UCSD-AML1 (cell line): ENCODE results near the gene DROSHA.

ENCODE experiments used
- DNase-seq: peaks from one replicate; lab custom pipeline; 2025; ENCODE audit not compliant: unreplicated experiment; lab: John Stamatoyannopoulos, UW

DROSHA gene

GRCh38 chr5:31523041-31523440 is 8.9 kb downstream of the DROSHA start:
- no peak for DNase-seq

DNA sequence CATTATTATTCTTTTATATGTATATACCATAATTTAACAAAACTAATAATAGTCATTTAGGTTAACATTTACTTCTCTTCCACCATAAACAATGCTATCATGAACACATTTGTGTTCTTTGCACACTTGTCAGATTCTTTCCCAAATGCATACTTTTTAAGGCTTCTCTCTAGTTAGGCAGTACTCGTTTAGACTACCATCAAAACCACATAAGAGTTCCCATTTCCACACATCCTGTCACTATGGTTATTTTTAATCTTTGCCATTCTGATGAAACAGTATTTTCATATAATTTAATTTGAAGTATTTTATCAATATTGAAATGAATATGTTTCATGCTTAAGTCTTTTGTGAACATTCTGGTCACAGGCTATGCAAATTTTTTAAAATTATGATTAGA is 15.1 kb downstream of the DROSHA start:
- DNase-seq = no peak

DNA sequence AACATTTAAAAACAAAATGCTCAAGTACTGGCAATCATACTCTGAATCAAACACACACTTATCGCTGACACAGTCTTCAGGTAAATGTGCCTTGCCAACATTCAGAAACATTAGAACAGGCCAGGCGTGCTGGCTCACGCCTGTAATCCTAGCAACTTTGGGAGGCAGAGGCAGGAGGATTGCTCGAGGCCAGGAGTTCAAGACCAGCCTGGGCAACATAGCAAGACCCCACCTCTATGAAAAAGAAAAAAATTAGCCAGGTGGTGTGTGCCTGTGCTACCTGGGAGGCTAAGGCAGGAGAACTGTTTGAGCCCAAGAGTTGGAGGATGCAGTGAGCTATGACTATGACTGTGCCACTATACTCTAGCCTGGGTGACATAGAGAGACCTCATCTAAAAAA is 20.6 kb downstream of the DROSHA start:
- DNase-seq = no peak

GRCh38 chr5:31504529-31504928 is 27.4 kb downstream of the DROSHA start:
- no peak for DNase-seq

DNA sequence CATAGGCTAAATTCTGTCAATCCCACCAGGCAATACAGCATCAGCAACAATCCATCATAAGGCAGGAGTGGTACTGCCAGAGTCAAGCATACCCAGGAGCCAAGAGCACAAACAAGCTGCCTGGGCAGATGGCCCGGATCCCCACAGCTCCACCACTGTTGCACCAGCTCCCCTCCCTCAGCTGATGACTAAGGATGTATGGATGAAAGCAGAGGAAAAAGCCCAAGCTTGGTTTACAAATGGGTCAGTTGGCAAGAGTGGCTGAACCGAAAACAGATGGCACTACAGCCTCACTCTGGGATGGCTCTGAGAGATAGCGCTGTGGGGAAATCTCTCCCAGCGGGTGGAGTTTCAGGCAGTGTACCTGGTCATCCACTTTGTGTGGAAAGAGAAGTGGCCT is 29.4 kb downstream of the DROSHA start:
- DNase-seq = no peak

DNA sequence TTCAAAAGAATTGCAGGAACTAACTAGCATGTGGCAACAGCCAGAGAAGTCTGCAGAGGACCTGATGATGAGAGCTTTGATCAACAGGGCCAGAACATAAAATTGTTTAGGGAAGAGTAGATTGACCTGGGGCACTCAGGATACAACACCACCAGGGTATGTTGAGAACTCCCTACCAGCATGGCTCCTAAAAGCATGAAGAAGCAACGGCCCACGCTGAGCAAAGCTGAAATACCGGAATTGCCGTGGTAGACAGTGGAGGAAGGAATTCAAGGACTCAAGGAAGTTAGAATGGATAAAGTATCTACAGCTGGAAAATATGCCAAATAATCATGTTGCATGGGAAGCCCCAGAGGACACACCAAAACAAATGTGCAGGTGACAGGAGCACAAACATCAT is 31.6 kb downstream of the DROSHA start:
- DNase-seq = no peak

- no peak for DNase-seq
These were observed 35.0 kb downstream of the DROSHA start for GRCh38 chr5:31496891-31497290.

GRCh38 chr5:31496301-31496700 is 35.6 kb downstream of the DROSHA start:
- no peak for DNase-seq

- no peak for DNase-seq
These were observed 36.6 kb downstream of the DROSHA start for GRCh38 chr5:31495336-31495735.

DNA sequence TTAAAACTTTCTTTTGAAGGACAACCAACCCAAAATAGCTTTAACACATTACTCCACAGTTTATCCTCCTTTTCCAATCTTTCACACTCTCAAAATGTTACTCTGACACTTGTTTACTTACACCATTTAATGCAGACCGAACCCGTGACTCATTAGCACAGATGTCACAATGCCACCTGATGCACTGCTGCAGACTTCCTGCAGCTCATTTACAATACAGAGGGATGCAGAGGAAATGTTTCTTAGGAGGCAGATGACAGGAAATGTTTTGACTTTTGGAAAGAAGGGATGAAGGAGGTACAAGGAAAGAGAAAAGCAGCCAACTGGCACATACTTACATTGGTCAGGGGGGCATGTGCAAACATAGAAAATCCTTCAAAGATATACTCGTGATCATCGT is 39.0 kb downstream of the DROSHA start:
- no peak for DNase-seq

DNA sequence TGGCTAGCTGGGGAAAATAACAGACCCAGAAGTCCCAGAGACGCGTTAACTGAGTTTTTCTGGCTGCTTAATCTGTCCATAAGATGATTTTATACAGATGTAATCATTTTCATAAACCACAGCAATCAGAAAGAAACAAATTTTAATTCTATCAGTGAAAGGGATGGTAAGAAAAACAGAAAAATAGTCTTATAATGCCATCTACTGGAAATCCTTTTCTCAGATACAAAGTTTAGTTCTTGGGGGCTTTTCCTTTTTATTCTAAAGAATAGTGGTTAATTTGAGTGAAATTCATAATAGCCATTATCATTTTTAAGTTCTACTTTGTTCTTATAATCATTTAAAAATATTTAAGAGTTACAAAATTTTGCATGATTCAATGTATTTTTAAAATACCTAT is 44.4 kb downstream of the DROSHA start:
- no peak for DNase-seq

- DNase-seq = no peak
These were observed 45.5 kb downstream of the DROSHA start for GRCh38 chr5:31486441-31486840.

DNA sequence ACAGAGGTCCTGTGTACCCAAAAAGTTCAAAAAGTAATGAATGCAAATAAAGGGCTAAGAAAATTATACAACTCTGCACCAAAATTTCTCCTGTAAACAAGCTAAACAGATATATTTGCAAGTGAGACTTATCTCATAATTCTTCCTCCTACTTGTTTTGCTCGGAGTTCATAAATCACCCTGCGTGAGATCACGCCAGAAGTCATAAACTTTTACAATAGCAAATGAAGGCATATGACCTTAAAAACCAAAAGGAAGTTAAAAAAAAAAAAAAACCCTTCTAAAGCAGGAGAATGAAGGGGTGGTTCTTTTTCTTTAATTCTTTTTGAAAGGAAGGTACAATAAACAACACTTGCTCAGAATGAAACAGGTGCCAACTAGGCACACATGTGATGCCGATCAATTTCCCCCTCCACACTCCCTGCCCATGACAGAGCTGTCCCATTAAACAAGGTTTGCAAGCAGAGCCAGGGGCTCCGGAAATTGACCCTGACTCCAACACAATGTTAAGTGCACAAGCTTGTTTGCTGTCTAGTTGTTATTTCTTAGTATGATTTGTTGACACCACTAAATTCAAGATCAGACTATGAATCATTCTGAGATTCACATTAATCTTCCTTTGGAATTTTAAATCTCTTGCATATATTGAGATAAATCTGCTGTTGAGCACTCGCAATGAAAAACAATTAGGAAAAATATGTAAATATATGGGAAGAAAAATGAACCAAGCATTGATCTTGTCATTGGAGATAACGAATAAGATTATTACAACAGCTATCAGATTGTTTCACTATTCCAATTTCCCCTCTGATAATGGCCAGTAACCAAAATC is 46.3 kb downstream of the DROSHA start:
- no peak for DNase-seq

DNA sequence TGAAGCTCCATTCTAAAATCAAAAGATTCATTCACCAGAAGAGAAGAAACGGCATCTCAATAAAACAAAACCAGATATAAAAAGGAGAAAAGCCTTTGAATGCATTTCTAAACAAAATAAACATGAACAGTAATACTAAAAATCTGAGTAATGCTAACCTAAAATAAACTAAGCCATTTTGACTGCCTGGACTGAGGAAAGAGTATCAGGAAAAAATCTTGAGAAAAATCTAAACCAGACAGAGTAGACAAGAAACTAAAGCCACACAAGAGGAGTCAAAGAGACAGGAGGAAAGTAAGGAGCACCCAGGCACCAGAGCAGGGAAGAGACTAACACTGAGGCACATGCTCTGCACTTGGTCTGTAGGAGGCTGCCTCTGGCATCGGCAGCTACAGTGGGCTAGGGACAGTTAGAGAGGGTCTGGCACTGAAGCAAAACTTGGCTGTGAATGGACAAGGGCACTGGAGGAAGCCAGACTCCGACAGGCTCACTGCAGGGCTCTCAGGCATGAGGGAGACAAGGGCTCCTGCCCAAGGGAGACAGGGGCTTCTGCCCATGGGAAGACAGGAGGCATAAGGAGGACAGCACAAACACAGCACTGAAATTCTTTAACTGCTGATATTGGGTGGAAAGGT is 50.2 kb downstream of the DROSHA start:
- DNase-seq = no peak

DNA sequence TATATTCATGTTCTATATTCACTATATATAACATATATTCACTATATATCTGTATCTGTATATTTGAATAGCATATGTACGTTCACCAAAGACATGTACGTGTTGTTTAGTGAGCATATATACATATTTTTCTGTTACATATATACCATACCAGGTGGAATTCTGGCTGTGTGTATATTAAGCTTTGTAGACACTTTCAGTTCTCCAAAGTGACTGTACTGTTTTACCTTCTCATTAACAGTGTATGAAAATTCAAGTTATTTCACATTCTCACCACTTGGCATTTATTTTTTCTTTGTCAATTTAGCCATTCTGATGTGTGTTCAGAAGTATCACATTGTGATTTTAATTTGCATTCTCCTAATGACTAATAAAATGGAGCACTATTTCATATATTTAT is 52.2 kb downstream of the DROSHA start:
- DNase-seq = no peak

- no peak for DNase-seq
These were observed 53.0 kb downstream of the DROSHA start for GRCh38 chr5:31478901-31479300.

DNA sequence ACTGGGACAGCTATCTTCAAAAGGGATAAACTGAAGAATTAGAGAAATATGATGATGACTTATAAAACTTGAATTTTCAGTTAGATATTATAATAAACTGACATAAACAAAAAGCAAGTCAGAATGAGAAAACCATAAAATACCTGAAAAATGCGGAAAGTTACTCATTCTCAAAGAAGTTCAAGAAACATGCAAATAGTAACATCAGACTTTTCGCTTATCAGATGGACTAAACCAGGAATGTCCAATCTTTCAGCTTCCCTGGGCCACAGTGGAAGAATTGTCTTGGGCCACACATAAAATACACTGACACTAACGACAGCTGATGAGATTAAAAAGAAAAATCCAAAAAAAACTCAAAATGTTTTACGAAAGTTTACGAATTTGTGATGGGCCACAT is 53.9 kb downstream of the DROSHA start:
- DNase-seq = no peak

- no peak for DNase-seq
These were observed 54.4 kb downstream of the DROSHA start for GRCh38 chr5:31477516-31477915.

DNA sequence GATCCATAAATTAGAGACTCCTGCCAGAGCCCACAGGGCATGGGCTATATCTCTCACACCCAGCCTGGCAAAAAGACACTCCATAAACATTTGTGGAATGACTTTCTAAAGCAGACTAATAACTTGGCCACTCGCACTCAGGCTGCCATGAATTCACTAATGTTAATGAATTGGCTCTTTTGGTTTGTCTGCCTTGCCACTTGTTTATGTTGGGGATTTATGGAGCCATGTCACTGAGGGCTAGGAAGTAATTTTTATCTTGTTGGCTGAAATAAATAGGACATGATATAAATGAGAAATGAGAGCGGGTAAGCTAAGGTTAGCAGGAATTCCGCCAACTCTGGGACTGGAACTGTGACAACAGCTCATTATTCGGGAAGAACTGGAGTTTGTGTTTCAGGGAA is 55.2 kb downstream of the DROSHA start:
- no peak for DNase-seq

DNA sequence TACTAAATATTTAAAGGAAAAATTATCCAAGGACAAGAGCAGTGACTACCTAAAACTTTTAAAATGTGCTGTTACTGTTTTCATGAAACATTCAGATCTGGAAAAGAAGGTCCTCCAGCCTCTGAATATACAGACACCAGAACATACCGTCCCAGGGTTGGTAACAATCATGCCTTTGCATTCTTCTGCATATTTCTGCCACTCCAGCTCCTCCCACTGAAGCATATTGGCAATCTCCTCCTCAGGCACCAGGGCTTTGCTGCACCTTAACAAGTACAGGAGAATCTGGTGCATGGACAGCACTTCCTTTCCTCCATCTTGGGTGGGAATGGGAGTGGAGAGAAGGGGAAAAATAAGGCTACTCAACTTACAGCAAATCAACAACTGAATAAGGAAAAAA is 60.0 kb downstream of the DROSHA start:
- DNase-seq = no peak

- no peak for DNase-seq
These were observed 60.9 kb downstream of the DROSHA start for GRCh38 chr5:31471040-31471439.

- peak; percentile 14 for DNase-seq
These were observed 61.3 kb downstream of the DROSHA start for GRCh38 chr5:31470608-31471007.

- DNase-seq = no peak
These were observed 62.0 kb downstream of the DROSHA start for GRCh38 chr5:31469886-31470285.
